CD4-positive, alpha-beta T cell treated with Interleukin-21 for 1 hour (primary cell): ENCODE measurements around the gene JAZF1.
A peak's percentile ranks its signal among the peaks of the same experiment; 100 is the strongest.
"Not testable (repeated sequence)": the region's sequence is repeated elsewhere in the genome, so short reads cannot be mapped to it uniquely, and the experiment has no call there.

ENCODE experiments used
- DNase-seq: peaks from one replicate; pipeline ENCODE4 v3.0.0-alpha.2; 2020

Gene JAZF1

DNA sequence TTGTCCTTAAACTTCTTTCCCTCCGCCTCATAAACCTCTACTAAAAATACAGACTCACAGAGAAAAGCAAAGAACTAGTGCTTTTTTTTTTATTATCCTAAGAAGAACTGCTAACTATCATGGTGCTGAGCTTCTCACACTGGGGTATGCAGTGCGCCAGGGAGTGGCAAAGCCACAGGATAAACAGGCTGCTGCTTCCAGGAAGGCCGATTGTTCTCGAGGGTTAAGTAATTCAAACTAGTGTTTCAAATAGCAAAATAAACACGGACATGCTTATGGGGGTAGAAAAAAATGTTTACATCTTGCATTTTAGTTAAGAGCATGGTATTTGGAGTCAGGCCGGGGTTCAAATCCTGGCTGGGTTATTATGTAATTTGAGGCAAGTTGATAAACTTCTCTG, 283.6 kb downstream of the JAZF1 start:
- no peak for DNase-seq

DNA sequence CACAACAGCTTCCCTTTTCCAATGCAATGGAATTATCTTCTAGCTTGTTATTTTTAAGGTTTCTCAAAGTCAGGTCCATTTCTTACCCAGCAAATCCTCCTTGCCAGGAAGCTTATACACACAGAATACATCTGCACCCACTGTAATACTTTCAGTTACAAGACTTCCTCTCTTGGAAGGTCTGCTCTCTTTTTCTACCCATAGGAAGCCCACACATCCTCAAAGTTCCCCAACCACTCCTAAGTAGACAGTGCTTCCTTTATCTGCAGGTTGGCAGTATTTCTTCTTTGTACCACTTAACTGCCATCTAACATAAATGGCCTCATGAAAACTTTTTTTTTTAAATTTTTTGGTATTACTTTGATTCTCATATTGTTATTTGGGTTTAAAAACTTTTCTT, 285.0 kb downstream of the JAZF1 start:
- DNase-seq = no peak

DNA sequence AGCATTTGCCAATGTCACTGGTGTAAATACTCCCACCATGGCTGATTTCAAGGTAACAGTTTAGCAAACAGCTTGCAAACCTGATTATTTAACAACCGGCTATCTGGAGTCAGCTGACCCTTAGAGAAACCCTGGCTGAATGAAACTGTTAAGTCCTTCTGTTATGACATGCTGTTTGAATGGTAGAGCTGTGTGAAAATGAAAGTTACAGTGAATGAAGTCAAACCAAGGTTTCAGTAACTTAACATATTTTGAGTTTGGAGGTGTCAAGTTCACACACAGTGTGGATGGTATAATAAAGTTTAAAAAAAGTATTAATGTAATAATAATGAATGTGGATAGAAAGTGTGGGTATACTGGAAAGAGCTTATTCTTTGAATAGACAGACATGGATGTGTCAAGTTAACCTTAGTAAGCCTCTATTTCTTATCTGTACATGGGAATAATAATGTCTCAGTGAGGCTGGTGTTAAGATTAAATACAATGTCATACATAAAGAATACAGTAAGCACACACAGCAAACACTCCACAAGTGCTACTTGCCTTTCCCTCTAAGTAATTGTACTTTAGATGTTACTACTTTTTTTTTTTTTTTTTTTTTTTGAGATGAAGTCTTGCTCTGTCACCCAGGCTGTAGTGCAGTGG, 290.3 kb downstream of the JAZF1 start:
- no peak for DNase-seq

DNA sequence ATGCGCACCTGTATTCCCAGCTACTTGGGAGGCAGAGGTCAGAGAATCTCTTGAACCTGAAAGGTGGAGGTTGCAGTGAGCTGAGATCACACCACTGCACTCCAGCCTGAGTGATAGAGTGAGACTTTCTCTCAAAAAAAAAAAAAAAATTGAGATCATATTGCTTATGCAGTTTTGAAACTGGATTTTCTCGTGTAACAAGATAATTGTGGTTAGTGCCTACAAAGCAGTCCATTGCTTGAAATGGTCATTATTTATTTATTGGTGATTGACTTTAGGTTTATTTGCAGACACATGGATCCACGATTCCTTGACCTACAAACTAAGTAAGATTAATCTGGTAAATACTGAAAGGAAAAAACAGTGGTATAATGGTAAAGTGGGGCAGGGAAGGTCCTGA, 290.8 kb downstream of the JAZF1 start:
- DNase-seq = no peak

DNA sequence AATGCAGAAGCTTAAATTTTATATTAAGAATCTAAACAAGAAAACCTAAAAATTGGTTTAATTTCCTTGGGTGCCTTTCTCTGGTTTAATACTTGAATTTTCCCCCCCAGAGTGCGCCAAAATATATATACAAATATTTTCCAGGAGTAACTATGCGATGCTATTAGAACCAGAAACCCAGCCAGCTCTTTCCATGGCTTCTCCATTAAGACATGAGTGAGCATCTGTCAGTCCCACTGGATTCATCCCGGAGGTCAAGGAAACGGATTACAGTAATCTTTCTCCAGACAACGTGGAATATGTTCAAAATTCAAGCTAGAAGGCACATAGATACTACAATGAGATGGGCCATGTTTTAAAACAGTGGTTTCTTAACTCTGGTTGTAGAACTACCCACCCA, 291.9 kb downstream of the JAZF1 start:
- DNase-seq = no peak

DNA sequence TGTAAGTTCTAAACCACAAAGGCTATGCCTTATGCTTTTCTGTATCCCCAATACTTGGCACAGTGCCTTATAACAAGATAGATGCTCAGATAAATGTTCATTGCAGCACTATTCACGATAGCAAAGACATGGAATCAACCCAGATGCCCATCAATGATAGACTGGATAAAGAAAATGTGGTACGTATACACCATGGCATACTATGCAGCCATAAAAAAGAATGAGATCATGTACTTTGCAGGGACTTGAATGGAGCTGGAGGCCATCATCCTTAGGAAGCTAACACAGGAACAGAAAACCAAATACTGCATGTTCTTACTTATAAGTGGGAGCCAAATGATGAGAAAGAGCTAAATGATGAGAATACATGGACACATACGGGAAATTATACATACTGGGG, 293.9 kb downstream of the JAZF1 start:
- DNase-seq = not testable (repeated sequence)

DNA sequence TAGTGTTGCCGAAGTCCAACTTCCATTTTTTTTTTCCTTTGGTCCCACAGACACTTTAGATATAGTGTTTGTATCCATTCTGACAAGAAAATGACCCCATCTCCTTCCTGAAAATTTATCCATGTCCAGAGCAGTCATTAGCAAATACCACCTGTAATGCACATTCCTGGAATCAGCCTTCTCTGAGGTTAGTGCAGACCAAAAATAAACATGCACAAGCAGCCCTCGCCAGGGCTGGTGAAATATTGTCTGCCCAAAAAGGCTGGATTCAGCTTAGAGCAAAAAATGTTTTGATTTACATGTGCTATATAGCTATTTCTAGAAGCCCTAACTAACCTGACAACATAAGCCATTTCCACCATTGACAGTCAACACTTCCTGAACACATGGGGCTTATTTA, 294.9 kb downstream of the JAZF1 start:
- no peak for DNase-seq

DNA sequence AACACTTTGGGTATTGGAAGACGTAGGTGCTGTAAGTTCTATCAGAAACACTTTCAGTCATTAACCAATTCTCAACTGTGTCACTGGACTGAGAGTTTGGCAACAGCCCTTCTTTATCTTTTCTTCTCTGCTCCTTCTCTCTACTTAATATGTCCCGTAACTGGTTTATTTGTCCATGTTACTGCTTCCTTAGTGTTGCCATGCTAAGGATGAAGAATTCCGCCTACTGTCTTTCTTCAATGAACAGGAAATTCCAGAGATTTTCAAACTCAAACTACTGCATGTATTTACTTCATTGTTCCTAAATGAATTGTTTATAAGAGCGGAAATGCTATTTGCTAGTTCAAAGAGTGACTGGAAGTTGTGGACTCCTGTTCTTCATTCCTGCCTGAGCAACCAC, 296.9 kb downstream of the JAZF1 start:
- no peak for DNase-seq

DNA sequence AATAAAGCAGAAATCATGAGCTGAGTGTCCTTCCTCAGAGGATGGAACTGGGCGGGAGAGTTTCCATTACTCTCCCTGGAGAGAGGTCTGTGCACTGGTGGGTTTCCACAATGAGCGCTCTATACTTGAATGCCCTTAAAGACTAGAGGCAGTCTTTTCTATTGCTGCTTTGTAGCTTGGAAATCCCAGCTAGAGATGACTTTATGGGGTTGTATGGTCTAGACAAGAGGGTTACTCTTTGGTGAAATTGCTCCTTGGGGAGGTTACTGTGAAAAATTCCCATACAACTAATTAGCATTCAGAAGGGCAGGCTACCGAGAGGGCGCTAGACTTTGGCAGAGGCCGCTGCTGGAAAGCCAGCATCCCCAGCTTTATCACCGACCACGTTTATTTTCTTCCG, 303.8 kb downstream of the JAZF1 start:
- no peak for DNase-seq

DNA sequence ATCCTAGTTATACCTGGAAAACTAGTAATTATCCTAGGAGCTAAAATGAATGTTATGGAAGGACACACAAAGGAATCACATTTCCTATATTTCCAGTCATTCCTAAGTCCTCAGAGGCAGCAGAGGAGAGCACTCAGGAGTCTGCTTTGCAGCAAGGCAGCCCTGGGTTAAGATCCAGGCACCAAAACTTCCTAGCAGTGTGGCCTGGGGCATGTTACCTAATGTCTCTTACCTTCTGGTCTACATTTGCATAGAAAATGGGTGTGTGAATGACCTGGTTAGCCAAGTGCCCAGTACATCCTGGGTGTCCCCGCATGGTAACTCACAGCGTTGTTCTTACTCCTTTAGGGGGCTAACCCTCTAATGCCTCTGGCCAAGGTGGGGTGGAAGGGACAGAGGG, 304.8 kb downstream of the JAZF1 start:
- no peak for DNase-seq

DNA sequence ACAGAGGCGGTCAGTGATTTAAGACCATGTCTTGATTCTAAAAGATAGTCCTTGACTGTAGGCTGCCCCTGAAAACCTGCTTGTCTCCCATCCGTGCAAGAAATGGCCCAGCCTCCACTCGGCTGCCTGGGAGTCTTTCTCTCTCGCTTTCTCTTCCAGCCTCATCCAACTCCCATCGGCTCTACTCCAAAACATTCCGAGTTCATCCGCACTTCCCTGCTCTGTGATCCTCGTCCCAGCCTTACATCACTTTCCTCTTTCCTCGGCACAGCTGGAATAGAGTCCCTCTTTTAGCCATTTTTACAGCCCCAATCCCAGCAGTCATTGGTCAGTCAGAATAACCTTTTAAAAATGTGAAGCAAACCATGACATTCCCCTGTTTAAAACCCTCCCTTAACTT, 305.5 kb downstream of the JAZF1 start:
- DNase-seq = no peak

DNA sequence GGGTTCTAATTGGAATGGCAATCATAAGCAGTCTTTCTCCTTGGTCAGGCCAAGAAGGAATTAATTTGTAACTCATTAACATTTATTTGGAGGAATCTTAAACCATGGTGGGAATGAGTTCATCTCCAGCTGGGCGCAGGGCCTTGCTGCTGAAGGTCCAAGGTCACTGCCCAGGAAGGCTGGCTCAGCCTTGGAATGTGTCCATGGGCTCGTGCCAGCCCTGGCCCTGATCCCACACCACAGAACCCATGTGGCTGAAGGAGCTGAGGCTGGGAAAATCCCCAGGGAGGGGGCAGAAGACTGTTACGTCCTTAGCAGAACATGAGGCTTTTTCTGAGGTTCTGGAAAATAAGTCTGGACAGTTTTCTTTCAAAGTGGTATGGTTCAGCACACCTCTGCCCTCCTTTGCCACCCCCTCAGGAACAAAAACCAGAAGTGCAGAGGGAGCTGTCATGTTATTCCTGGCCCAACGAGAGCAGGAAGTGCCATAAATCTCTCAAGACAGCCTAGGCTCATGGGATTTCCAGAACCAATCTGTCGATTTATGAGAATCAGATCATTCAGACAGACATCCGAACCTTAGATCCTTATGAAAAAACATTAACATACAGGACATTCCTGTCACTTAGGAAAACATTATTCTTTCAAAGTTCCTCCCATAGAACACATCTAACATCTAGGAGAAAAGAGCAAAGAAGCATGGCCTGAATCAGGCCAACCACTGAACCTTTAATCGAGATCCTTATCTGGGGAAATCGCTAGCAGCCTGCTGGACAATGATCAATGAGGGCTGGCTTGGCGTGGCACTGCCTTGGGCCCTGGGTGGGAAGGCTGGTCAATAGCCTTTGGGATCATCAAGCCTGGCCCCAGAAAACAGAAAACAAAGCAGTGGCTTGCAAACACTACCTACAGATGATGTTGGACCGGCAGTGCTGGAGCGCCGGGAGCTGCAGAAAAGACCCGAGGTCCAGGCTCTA, 306.3 kb downstream of the JAZF1 start:
- DNase-seq = no peak

DNA sequence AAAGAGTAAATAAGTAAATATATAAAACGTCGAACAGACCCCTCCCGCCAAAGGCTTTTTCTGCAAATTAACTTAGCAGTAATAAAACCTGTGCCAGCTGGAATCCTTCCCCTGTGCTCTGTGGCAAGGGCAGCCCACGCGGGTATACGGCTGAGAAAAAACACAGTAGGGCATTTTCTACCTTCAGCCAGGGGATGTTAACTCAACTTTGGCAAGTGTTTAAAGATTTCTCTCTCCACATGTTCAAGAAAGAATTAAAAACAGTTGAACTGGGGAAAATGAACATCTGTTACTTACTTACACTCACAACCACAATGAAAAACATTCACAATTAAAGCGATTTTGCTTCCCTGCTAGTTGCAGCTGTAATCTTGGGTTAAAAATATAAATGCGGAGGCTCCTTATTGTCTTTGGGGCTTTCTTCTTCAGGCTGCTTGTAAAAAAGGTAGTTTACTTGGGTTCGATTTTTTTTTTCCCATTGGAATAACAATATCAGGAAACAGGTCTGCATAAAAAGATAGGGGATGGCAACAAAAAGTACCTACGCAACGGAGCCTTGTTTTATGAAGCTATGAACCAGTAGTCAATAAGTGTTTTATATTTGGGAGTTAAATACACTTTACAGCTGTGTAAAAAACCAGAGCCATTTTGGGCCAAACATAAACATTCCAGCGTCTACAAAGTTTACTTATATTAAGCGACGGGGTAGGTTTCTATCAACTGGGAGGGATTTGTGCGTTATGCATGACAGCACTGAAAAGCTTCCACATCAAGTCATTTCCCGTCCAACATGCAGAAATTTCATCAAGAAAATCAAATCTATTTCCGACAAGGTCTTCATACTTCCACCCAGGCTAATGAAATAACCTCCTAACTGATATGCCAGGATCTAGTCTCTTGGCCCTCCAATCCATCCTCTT, 308.0 kb downstream of the JAZF1 start:
- no peak for DNase-seq

DNA sequence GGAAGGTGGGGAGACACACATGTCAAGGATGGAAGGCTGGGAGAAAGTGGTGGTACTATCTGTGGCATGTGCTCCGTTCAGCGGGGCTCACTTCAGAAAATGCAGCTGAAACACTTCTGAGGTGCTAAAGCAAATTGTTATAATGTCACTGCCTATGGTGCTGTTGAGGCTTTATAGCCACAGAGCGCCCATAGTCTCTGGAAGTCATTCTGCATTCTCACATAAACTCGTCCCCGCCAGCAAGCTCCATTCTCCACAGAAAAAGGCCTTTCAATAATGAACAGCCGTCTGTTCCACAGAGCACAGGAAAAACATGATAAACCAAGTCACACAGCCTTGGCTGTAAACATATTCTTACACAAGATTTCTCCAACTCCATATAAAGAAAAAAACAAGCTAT, 308.7 kb downstream of the JAZF1 start:
- no peak for DNase-seq

DNA sequence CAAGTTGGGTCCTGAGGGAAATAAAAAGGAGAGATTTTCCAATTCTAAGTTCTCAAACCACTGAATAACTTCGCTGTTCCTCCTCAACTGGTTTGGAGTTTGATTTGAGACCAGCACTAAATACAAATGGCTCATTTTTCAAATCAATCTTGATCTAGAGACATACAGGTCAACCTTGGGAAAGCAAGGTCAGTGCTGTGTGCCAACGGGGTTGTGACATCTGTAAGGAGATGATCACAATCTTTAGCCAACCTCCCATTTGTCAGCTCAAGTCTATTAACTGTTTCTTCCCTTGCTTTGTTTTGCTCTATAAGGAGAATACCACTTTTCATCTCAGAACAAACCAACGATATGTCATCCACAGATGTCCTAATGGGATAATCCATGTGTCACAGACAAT, 309.5 kb downstream of the JAZF1 start:
- DNase-seq = no peak

DNA sequence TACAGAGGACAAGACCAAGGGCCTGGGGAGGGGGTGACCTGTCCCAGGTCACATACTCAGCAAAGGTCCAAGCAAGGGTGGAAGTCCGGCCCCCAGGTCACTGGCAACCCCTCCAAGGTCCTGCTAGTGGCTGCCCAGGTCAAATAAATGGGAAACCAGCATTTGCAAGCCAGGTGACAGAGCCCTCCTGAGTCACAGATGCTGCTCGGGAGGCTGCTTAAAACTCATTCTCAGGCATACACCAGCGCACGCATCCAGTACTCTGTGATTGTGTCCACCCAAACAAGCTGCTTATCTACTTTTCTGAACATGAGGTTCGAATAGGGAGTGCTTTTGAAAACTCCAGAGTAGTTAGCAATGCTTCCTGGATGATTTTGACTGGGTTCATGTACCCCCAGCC, 310.0 kb downstream of the JAZF1 start:
- no peak for DNase-seq

DNA sequence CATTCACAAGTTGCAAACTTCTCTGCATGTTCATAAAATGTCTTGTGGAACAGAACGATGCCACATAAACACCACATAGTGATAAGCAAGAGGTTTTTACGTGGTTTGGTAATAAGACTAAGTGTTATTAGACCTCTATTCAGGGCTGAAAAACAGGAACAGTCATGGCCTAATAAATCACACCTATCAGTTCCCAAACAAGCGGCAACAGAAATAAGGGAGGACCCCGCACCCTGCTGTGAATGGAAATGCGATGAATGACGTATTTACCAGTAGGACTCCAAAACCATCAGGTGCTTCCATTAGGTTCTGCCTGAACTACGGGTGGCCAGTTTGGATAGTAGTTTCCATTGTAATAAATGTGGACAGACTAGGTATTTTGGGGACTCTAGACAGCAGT, 311.5 kb downstream of the JAZF1 start:
- DNase-seq = no peak

DNA sequence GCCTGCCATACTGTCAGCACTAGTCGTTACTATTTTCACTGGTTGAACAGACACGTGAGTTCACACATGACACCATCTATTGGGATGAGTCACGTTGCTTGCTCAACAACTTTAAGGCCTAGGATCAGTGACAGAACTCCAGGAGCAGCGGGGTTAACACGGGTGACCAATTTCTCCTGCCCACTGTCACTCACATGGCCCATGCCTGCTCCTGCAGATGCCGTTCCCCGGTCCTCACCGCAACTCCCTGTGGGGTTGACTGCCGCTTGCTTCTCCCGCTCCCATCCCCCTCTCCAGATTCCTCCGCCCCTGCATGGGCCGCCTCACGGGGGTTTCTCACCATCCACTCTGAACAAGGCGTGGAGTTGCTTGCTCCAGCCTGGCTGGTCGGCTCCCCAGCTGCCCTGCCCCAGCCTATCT, 312.5 kb downstream of the JAZF1 start:
- DNase-seq = no peak

DNA sequence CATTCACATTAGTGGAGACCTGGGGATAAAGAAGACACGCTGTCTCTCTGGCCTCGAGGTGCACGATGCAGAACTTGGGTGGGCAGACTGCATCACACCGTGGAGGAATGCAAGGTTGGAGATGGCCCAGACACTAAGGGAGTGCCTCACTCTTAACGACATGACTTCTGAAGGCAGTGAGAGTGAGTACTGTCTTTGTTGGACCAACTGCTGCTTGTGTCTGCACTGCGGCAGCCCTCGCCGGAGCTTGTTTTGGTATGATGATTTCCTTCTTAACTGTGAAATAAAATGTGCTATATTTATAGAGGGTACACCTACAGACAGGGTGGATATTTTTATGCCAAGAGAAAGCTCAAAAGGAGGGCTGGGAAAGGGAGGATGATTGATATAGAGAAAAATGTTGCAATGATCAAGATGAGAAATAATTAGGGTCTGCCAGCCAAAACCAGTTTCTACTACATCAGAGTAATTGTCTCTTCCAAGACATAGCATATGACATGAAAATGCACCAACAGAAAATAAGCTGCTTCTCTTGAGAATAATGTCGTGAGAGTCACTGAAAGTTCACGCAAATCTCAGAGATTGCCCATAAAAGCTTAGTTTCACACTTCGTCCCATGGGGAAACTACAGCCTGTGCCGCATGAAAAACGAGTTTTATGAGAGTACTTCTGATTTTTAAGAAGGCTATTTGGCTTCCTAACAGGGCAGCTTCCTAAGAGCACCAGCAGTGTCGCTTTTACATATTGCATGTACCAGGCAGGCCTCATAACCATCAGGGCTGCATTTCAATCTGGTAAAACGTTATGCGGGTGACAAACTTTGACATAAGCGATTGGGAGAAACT, 313.5 kb downstream of the JAZF1 start:
- DNase-seq = no peak

DNA sequence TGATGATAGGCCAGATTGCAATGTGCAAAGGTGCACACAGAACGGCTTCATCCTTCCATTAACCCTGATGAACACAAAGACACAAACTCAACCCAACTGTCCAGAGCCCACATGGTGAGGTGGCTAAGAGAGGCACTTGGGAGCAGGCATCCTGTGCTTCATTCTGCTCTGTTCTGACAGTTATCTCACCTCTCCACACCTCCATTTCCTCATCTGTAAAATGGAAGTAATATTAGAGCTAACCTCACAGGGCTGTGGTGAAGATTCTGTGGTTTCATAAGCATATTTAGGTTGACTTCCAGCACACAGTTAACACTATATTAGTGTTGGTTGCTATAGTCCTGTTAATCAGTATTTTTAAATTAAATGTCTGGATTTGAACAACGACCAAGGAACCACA, 314.3 kb downstream of the JAZF1 start:
- DNase-seq = peak; percentile 6

DNA sequence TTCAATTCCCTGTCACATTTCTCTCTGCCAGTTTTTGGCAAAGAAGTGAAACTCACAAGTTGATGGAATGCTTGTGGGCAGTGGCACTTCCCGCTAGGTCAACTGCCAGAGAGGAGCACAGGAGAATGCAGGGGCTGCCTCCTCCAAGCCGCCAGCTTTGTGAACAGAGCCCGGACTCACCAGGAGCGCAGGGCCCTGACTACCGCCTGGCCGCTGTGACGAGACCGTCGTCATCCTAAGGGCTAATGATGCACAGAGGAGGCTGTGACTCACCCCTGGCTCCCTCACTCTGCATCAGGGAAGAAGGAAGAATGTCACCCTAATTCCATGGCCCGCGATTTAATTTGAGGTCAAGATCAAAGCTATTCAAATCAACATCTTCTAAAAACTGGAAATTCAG, 316.7 kb downstream of the JAZF1 start:
- DNase-seq = no peak

DNA sequence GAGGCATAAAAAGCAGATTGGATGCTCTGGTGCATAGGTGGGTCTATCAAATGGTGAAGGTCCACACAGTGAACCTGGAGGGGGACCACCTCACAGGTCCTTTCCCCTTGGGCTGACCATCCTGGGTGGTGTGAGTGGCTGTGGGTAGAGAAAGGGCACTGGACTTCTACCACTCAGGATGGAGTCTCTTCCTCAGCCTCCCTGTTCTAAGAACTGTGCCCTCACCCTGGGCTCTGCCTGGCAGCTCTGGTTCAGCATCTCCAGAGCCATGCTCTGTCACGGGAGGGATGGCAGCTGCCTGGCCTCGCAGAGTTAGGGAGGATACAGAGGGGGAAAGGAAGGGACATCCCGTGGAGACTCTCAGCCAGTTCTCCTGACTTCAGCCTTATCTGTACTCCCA, 318.8 kb downstream of the JAZF1 start:
- no peak for DNase-seq
